Femur (tissue), 1 donor: ENCODE results near the gene MS4A6E.
A peak's percentile ranks its signal among the peaks of the same experiment; 100 is the strongest.

ENCODE experiments used
- DNase-seq: peaks from one replicate; pipeline ENCODE4 v3.0.0-alpha.2; 2017

The MS4A6E gene

GRCh38 chr11:60377401-60378136 lies 50.5 kb downstream of the MS4A6E start:
- DNase-seq: peak; percentile 60

DNA sequence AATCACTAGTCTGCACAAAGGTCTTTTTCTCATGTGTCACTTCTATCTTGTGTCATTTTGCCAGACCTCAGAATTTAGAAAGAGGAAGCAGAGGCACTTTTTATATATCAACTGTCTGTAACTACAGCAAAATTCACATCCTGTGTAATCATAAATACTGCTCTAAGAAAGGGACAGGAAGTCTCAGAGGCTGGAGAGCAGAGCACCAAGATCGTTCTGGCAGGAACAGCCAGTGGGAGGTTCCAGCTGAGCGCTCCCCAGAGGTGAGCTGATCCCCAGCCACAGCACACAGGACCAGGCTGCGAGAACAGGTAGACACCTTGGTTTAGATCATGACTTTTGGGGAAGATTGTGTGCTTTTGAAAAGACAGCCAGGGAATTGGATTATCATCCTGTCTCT lies 51.3 kb downstream of the MS4A6E start, which contains the start of gene MS4A7:
TSS of gene MS4A7 (plus strand) at position 179 of the 400 bp plus-strand sequence. CDS start 4,610 bp downstream, outside the sequence.
- peak; percentile 37 for DNase-seq

- DNase-seq: no peak
These were observed 62.3 kb downstream of the MS4A6E start for GRCh38 chr11:60389279-60389910.

GRCh38 chr11:60390419-60390818 lies 63.4 kb downstream of the MS4A6E start:
- no peak for DNase-seq
